ENCODE results near the gene PAQR9.

DNA sequence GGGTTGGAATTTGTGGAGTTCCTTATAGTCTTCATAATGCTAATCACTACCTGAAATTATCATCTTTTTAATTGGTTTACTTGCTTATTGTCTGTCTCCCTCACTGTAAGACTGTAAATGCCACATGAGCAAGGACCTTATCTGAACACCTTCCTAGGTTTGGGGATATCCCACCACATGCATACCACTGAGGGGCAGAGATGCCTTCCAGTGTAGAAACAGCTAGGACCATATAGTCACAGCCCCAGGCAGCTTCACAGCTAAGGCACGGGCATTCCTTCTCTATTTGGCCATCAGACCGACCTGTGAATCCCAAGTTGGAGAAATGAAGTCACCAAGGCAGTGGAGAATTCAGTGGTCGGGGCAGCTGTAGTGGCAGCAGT is 28.6 kb downstream of the PAQR9 start:
- TF ChIP-seq POLR2A (IDR thresholded peaks at IDR 0.05) (no peak), CTCF (IDR thresholded peaks at IDR 0.05) (no peak)

All from uterus (tissue), 2 donors.